ENCODE data around the gene COL27A1.

COL27A1 gene

GRCh38 chr9:114314881-114315722, 159.8 kb downstream of the COL27A1 start:
- no peak overlapping the region for H3K4me3 ChIP-seq (ENCODE audit: low read depth, low read length)
- TF ChIP-seq CTCF (IDR thresholded peaks at IDR 0.05; ENCODE audit: insufficient read depth, low read length, missing control alignments) = no peak
- DNase-seq (ENCODE audit: low read depth, low spot score) = no peak
- ChIA-PET CTCF (interaction anchor here (1.0 to 3.1 kb wide), 4 partner anchors 24 to 232 kb away, joined by 3 to 15 read pairs (median 8); no protein-coding TSS in a partner anchor), POLR2A (no interaction called here)

GRCh38 chr9:114315723-114316363, 160.5 kb downstream of the COL27A1 start:
- CTCF ChIA-PET = interaction anchor here (0.9 to 3.1 kb wide), 6 partner anchors 23 to 233 kb away, joined by 3 to 15 read pairs (median 4); no protein-coding TSS in a partner anchor
- POLR2A ChIA-PET = no interaction called here
- no peak for TF ChIP-seq CTCF (IDR thresholded peaks at IDR 0.05; ENCODE audit: insufficient read depth, low read length, missing control alignments)
- no peak overlapping the region for H3K4me3 ChIP-seq (ENCODE audit: low read depth, low read length)
- no peak for DNase-seq (ENCODE audit: low read depth, low spot score)

GRCh38 chr9:114316605-114317230, 161.4 kb downstream of the COL27A1 start:
- H3K4me3 ChIP-seq (ENCODE audit: low read depth, low read length) = no peak overlapping the region
- POLR2A ChIA-PET = no interaction called here
- TF ChIP-seq CTCF (IDR thresholded peaks at IDR 0.05; ENCODE audit: insufficient read depth, low read length, missing control alignments) = no peak
- CTCF ChIA-PET = interaction anchor here (0.9 to 3.1 kb wide), 7 partner anchors 24 to 234 kb away, joined by 3 to 15 read pairs (median 4); no protein-coding TSS in a partner anchor
- no peak for DNase-seq (ENCODE audit: low read depth, low spot score)

GRCh38 chr9:114317665-114318357, 162.5 kb downstream of the COL27A1 start:
- peak; percentile 47 for DNase-seq (ENCODE audit: low read depth, low spot score)
- ChIA-PET CTCF (interaction anchor here (1.4 to 3.1 kb wide), 3 partner anchors 208 to 235 kb away, joined by 4 to 15 read pairs (median 5); no protein-coding TSS in a partner anchor), POLR2A (no interaction called here)
- H3K4me3 ChIP-seq (ENCODE audit: low read depth, low read length) = no peak overlapping the region
- no peak for TF ChIP-seq CTCF (IDR thresholded peaks at IDR 0.05; ENCODE audit: insufficient read depth, low read length, missing control alignments)

- H3K4me3 ChIP-seq (ENCODE audit: low read depth, low read length) = no peak overlapping the region
- ChIA-PET CTCF (no interaction called here), POLR2A (no interaction called here)
- no peak for DNase-seq (ENCODE audit: low read depth, low spot score)
- no peak for TF ChIP-seq CTCF (IDR thresholded peaks at IDR 0.05; ENCODE audit: insufficient read depth, low read length, missing control alignments)
Observed at GRCh38 chr9:114318416-114318815, 163.1 kb downstream of the COL27A1 start.
